Loucy (cell line): Measurements from ENCODE around the gene LATS2.

Experiments used
- H2AFZ ChIP-seq: fragments of 200-600 bp; sonication (generic); 2 replicates; pipeline ENCODE4 v1.6.0; 2016; ENCODE audit warnings: antibody characterized with exemption, mild to moderate bottlenecking, low read length, moderate library complexity
- H3F3A ChIP-seq: fragments of 200-600 bp; 2 replicates; pipeline ENCODE4 v1.6.0; 2016; ENCODE audit warnings: antibody characterized with exemption, low read depth, mild to moderate bottlenecking
- H3K27me3 ChIP-seq: fragments of 200-600 bp; sonication (generic); 2 replicates; pipeline ENCODE4 v1.6.1; 2014; ENCODE audit warnings: low read length, mild to moderate bottlenecking; ENCODE audit not compliant: insufficient read depth, poor library complexity, severe bottlenecking
- H3K36me3 ChIP-seq: fragments of 200-600 bp; sonication (generic); 2 replicates; pipeline ENCODE4 v1.6.1; 2016; ENCODE audit warnings: low read length; ENCODE audit not compliant: insufficient read depth
- H3K4me1 ChIP-seq: fragments of 200-600 bp; sonication (generic); 2 replicates; pipeline ENCODE4 v1.5.1; 2014; ENCODE audit warnings: low read length, mild to moderate bottlenecking; ENCODE audit not compliant: insufficient read depth, poor library complexity, severe bottlenecking
- H3K4me2 ChIP-seq: fragments of 200-600 bp; sonication (generic); 2 replicates; pipeline ENCODE4 v1.6.0; 2014; ENCODE audit warnings: antibody characterized with exemption, low read length, low read depth, mild to moderate bottlenecking; ENCODE audit not compliant: poor library complexity, severe bottlenecking
- H3K4me3 ChIP-seq: fragments of 200-600 bp; sonication (generic); 2 replicates; pipeline ENCODE4 v1.5.1; 2014; ENCODE audit warnings: low read length, mild to moderate bottlenecking, mixed read lengths; ENCODE audit not compliant: poor library complexity, severe bottlenecking
- H3K79me2 ChIP-seq: fragments of 200-600 bp; sonication (generic); 2 replicates; pipeline ENCODE4 v1.6.1; 2014; ENCODE audit warnings: low read length; ENCODE audit not compliant: insufficient read depth
- H3K9ac ChIP-seq: fragments of 200-600 bp; sonication (generic); 2 replicates; pipeline ENCODE4 v1.6.0; 2014; ENCODE audit warnings: mild to moderate bottlenecking, low read depth, low read length, moderate library complexity; ENCODE audit not compliant: poor library complexity, severe bottlenecking
- H3K9me2 ChIP-seq: fragments of 200-600 bp; sonication (generic); replicated peaks from 2 replicates; pipeline ENCODE4 v1.6.1; 2016; ENCODE audit warnings: low read depth, low read length, mixed read lengths
- H3K9me3 ChIP-seq: fragments of 200-600 bp; sonication (generic); 2 replicates; pipeline ENCODE4 v1.6.1; 2014; ENCODE audit warnings: mild to moderate bottlenecking, antibody characterized with exemption, low read length, low read depth; ENCODE audit not compliant: insufficient read depth
- H4K20me1 ChIP-seq: fragments of 200-600 bp; sonication (generic); 2 replicates; pipeline ENCODE4 v1.6.0; 2014; ENCODE audit warnings: antibody characterized with exemption, low read length, mild to moderate bottlenecking; ENCODE audit not compliant: insufficient read depth, poor library complexity, severe bottlenecking
- CTCF ChIP-seq: fragments of 200-600 bp; sonication (generic); conservative IDR thresholded peaks from 2 replicates; pipeline ENCODE4 v1.5.1; 2014; ENCODE audit warnings: mild to moderate bottlenecking, antibody characterized with exemption, low read length
- EZH2phosphoT487 ChIP-seq: fragments of 200-600 bp; IDR thresholded peaks from 2 replicates; pipeline ENCODE4 v1.6.1; 2018; ENCODE audit warnings: antibody characterized with exemption, mild to moderate bottlenecking, moderate library complexity, borderline replicate concordance

The LATS2 gene

DNA sequence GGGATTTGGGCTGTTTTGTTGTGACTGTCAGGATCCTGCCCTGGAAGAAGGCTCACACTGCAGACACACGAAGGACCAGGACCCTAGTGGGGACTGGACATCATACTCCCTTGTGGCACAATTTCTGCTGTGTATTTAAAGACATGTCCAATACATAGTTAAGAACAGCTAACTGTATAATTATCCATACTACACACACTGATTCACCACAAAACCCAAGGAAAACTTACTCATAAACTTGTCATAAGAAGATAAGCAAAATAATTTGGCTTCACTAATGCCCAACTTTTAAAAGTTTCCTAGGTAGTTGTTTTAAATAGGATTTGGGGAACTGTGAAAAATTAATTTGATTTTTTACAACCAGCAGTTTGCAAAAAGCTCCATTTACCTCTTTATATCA lies 46.1 kb downstream of the LATS2 start:
- Histone ChIP-seq H3K79me2 (no peaks in the 10 kb centered on the region), H3K4me1 (no peaks in the 10 kb centered on the region), H3F3A (no peaks in the 10 kb centered on the region)

GRCh38 chr13:21014502-21015170 lies 46.8 kb downstream of the LATS2 start:
- Histone ChIP-seq H3K4me2 (no peak overlapping the region), H3K9ac (no peak overlapping the region), H4K20me1 (no peaks in the 10 kb centered on the region), H3K4me1 (no peaks in the 10 kb centered on the region), H3K27me3 (no peaks in the 10 kb centered on the region), H2AFZ (no peak overlapping the region), H3K9me2 (no peaks in the 10 kb centered on the region), H3K9me3 (no peaks in the 10 kb centered on the region), H3K4me3 (no peak overlapping the region), H3K79me2 (no peaks in the 10 kb centered on the region), H3F3A (no peaks in the 10 kb centered on the region), H3K36me3 (no peaks in the 10 kb centered on the region)
- no peak for TF ChIP-seq CTCF
- no peak for TF ChIP-seq EZH2phosphoT487

More for the DNA sequence above, 46.1 kb downstream of the LATS2 start:
- TF ChIP-seq CTCF (no peak), EZH2phosphoT487 (no peak)
- Histone ChIP-seq H3K4me3 (no peak overlapping the region), H3K9ac (no peak overlapping the region), H3K36me3 (no peaks in the 10 kb centered on the region), H3K27me3 (no peaks in the 10 kb centered on the region), H4K20me1 (no peaks in the 10 kb centered on the region), H3K9me2 (no peaks in the 10 kb centered on the region), H2AFZ (no peak overlapping the region), H3K9me3 (no peaks in the 10 kb centered on the region), H3K4me2 (no peak overlapping the region)

DNA sequence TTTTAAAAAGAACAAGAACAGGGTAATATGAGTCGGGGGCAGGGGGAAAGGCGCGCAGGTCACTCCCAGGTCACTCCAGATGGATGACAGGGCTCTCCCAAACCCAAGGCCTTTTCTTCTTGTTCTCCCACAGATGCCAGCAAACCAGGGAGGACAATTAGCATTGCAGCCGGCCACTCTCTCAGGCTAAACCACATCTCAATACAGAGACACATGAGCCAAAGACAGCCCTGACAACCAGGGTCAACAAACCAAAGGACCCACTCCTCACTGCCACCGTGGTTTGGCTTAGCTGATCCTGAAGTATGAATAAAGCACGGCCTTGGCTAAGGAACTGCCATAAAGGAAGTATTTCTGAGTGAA lies 47.3 kb downstream of the LATS2 start:
- no peaks in the 10 kb centered on the region for H4K20me1 ChIP-seq
- no peaks in the 10 kb centered on the region for H3K9me3 ChIP-seq
- H3K4me2 ChIP-seq: no peak overlapping the region
- no peak overlapping the region for H3K4me3 ChIP-seq
- H3K27me3 ChIP-seq: no peaks in the 10 kb centered on the region
- no peaks in the 10 kb centered on the region for H3K9me2 ChIP-seq
- H2AFZ ChIP-seq: no peak overlapping the region
- no peaks in the 10 kb centered on the region for H3K4me1 ChIP-seq
- H3K9ac ChIP-seq: no peak overlapping the region
- H3K79me2 ChIP-seq: no peaks in the 10 kb centered on the region
- H3K36me3 ChIP-seq: no peaks in the 10 kb centered on the region
- no peaks in the 10 kb centered on the region for H3F3A ChIP-seq
- TF ChIP-seq EZH2phosphoT487: no peak

GRCh38 chr13:21013682-21014038 lies 47.7 kb downstream of the LATS2 start:
- no peaks in the 10 kb centered on the region for H3K27me3 ChIP-seq
- no peaks in the 10 kb centered on the region for H3F3A ChIP-seq
- H3K9me3 ChIP-seq: no peaks in the 10 kb centered on the region
- no peaks in the 10 kb centered on the region for H3K4me1 ChIP-seq
- H3K4me2 ChIP-seq: no peak overlapping the region
- H3K4me3 ChIP-seq: no peak overlapping the region
- H3K9ac ChIP-seq: no peak overlapping the region
- no peak overlapping the region for H2AFZ ChIP-seq
- no peaks in the 10 kb centered on the region for H3K9me2 ChIP-seq
- H4K20me1 ChIP-seq: no peaks in the 10 kb centered on the region
- TF ChIP-seq EZH2phosphoT487 (no peak), CTCF (no peak)
- H3K79me2 ChIP-seq: no peaks in the 10 kb centered on the region
- H3K36me3 ChIP-seq: no peaks in the 10 kb centered on the region
